Lower leg skin (tissue), 3 donors: Measurements from ENCODE around the gene SIPA1.

Experiments
- CTCF ChIP-seq, 3 donors: fragments of 450-650 bp; IDR thresholded peaks; one replicate each; pipeline ENCODE4 v1.5.1; 2016; ENCODE audit warnings: antibody characterized with exemption in 3 of 3, mild to moderate bottlenecking in 3 of 3, moderate library complexity in 2 of 3
- POLR2A ChIP-seq, 2 donors: fragments of 450-650 bp; IDR thresholded peaks; one replicate each; pipeline ENCODE4 v1.6.1; 2016 to 2017; ENCODE audit warnings: antibody characterized with exemption in 2 of 2, mild to moderate bottlenecking in 1 of 2, moderate library complexity in 1 of 2

- TF ChIP-seq CTCF (IDR thresholded peaks at IDR 0.05) (no peak), POLR2A (IDR thresholded peaks at IDR 0.05) (no peak)
Measured at GRCh38 chr11:65657426-65657825, 19.5 kb downstream of the SIPA1 start.
